ENCODE data around the gene PRKN. TPM values are rescaled to one million over a fixed set of nuclear protein-coding genes. Genes with fewer than 3 reads are reported as not detected.
"Not testable (repeated sequence)": the region's sequence is repeated elsewhere in the genome, so short reads cannot be mapped to it uniquely, and the experiment has no call there.

PRKN gene
- polyA plus RNA-seq, 3 donors: 0.41 to 16.8 (median 2.1) TPM

DNA sequence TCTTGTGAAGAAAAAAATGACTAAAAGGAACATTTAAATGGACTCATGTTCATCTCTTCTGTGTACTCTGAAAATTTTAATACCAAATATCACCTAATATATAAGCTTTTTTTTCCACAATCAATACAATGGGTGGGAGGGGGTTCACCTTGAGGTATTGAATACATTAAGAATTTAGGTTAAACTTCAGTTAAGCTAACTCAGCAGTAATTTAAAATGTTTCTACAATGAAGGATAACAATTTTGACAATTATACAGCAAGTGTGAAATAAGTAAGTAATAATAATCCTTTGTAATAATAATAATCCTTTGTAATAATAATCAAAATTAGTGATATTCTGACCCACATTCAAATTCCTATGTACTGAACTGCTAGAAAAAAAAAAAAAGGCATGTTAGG lies 136.0 kb downstream of the PRKN start:
- H3K27ac ChIP-seq (ENCODE audit: low read depth, low read length): no peak overlapping the region

DNA sequence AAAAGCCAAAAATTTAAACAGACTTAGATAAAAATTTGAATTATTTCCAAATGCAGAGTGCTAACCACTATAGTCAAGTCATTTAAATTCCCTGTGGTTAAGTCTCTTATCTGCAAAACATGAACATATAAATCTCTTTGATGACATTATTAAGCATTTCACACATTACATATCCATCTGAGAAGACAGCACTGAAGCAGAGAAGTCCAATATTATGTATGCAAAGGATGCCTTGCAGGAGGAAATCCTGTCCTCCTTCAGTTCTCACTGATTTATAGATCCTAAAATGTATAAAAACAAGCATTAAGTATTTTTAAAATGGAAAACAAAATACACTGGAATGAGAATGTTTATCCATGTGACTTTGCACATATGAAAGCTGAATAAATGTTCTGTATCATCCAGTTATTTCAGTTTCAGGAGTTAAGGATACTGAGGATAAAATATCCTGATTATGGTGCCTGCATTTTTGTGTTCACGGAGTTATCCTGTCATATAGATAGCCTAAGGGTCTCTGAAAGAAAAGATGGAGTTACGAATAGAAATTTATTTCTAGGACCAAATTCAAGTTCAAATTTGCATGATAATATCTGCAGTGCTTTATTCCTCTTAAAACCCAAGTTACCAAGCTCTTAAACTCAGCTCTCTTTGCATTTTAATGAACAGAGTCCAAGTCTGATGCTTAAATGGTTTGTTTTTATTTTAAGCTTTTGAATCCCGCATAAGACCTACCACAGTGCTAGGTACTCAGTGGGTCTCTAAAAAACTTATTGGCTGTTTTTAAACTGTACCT lies 145.4 kb downstream of the PRKN start:
- no peak overlapping the region for H3K27ac ChIP-seq (ENCODE audit: low read depth, low read length)
- 85 to 93% (median 90%) methylated on average over 3 of the region's 3 CpGs for whole genome bisulfite sequencing, 3 donors

DNA sequence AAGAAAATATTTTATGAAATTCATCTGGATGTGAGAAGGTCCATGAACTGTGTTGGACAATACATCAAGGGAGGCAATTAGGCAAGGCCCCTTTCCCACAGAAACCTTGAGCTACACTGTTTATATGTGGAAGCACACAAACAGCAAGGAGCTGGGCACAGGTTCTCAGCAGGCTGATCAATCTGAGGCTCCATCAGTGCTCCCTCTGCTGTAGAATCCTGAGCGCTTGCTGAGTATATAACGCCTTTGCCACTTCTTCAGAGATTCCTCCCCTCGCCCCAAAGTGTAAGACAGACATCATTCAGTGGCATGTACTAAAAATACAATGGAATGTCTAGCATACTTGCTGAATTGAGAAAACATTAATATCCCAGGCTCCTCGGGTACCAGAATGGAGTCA lies 146.9 kb downstream of the PRKN start:
- 85 to 92% (median 90%) methylated on average over 4 of the region's 4 CpGs for WGBS, 3 donors
- H3K27ac ChIP-seq (ENCODE audit: low read depth, low read length): no peak overlapping the region

DNA sequence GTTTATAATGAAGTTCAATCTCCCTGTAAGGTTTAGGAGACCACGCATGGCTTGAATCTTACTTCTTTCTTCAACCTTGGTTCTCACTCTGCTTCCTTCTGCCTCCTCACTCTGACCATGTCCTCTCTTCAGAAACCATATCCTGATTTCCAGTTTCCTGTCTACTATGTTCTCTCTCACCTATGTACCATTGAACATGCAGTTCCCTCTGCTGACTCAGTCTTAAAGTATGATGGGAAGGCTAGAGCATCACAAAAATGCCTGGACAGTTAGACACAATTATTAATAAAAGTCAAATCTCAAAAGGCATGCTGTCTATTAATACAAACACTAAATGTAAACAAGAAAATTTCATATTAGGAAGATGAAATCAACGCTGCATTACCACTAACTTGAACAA lies 151.6 kb downstream of the PRKN start:
- 92 to 99% (median 99%) methylated on average over 2 of the region's 2 CpGs for whole genome bisulfite sequencing, 3 donors
- H3K27ac ChIP-seq (ENCODE audit: low read depth, low read length): no peak overlapping the region

DNA sequence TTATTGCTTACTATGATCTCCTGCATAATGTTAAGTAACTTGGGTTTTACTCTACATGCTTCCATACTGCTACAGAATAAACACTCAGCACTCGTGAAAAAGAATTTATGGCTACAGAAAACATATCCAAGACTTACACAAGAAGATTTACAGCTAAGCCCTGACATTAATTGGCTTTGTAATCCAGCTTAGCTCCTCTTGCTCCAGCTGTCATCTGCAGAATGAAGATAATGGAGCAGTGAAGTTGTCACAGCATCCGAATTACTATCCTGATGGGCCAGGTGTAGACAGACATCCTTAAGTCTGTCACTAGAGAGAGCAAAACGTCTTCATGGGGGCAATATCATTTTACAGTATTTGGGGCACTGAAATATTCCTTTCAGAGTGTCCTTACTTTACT lies 155.3 kb downstream of the PRKN start:
- WGBS, 3 donors: 41 to 61% (median 50%) methylated on average over 3 of the region's 3 CpGs
- H3K27ac ChIP-seq (ENCODE audit: low read depth, low read length): no peak overlapping the region

DNA sequence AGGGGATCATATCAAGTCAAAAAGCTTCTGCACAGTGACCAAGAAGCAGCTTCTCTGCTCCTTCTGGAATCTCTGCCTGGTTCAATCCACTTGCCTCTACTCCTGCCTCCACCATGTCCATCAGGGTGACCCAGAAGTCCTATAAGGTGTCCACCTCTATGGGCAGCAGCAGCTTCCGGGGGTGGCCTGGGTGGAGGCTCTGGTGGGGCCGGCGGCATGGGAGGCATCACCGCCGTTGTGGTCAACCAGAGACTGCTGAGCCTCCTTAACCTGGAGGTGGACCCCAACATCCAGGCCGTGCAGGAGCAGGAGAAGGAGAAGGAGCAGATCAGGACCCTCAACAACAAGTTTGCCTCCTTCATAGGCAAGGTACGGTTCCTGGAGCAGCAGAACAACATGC lies 159.3 kb downstream of the PRKN start:
- H3K27ac ChIP-seq (ENCODE audit: low read depth, low read length): no peak overlapping the region
- 96% methylated on average over 7 of the region's 7 CpGs for WGBS, 3 donors

DNA sequence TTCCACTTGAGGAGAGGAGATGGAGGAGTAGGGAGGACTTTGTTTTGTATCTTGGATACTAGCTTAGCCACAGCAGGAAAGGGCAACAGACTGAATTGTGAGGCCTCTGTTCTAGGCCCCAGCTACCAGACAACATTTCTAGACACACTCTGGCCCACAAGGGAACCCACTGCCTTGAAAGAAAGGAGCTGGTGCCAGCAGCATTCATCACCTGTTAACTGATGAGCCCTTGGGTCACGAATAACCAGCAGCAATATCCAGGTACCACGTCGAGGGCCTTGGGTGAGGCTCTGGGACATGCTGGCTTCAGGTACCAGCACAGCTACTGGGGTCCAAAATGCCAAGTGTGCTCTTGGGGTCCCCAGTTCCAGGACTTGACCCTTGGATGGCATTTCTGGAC lies 165.5 kb downstream of the PRKN start:
- WGBS, 3 donors: 94 to 96% (median 96%) methylated on average over 3 of the region's 3 CpGs
- no peak overlapping the region for H3K27ac ChIP-seq (ENCODE audit: low read depth, low read length)

DNA sequence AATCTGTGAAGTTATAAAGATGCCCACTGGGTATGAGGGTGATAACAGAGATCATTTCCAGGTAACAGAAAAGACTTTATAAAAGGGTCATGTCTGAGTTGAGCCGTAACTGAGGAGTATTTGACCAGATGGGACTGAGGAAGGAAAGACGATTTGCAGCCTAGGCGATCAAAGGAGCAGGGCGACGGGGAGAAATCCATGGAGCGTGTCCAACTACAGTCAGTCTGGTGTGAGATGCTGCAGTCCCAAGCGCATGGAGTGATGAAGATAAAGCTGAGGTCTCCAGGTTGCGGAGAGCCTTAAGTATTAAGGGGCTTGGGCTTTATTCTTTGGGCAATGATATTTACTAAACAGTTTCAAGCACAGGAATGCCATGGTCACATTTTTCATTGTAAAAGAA lies 166.7 kb downstream of the PRKN start:
- WGBS, 3 donors: 90 to 94% (median 90%) methylated on average over 8 of the region's 8 CpGs
- no peak overlapping the region for H3K27ac ChIP-seq (ENCODE audit: low read depth, low read length)

DNA sequence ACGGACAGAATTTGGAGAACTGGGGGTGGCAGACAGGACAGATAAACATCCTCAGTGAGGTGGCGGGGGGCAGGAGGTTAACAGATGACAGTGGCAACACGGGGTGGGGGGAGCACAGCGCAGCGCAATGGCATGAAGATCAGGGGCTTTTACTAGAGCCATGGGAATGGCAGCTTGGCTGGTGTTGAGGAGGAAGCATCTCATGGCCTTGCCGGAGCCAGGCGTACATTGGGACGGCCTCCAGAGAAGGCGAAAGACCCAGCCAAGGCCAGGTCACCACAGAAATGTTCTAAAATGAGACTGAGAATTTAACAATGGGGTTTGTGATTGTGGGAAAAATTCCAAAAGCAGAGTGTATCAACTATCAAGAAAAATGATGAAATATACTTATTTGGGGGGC lies 173.0 kb downstream of the PRKN start:
- 87 to 96% (median 91%) methylated on average over 9 of the region's 9 CpGs for WGBS, 3 donors
- no peak overlapping the region for H3K27ac ChIP-seq (ENCODE audit: low read depth, low read length)

DNA sequence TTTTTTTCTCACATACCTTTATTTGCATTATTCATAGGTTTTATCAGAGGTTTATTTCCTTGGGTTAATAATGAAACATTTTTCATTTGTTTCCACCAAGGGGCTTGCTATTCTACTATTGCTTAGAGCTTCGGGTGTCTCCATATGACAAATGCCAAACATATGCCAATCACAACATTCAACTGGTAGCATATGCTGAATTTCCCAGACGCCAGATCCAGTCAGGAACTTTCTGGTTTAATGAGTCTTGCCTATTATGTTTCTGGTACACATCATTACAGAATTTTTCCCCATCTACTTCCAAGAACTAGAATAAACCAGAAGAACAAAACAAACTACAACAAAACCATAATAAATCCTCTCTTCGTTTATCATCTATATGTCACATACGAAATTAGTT lies 180.7 kb downstream of the PRKN start:
- no peak overlapping the region for H3K27ac ChIP-seq (ENCODE audit: low read depth, low read length)

DNA sequence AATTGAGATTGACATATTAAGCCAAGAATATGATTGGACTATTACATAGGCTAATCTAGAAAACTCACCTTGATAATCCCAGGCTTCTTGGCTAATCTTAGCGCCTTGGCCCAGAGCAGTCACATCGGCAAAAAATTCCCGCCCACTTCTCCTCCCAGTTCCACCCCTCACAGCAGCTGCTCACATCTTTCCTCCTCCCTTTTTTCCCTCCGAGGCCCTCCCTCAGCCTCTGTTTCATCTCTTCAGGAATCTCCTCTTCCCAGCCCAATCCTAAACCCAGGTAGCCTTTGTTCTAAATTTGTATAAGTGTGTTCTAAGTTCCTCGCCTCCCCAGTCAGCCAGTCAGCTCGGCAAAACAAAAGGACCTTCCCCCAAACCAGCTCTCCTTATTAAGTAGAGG lies 184.3 kb downstream of the PRKN start:
- 84 to 92% (median 89%) methylated on average over 6 of the region's 6 CpGs for WGBS, 3 donors
- no peak overlapping the region for H3K27ac ChIP-seq (ENCODE audit: low read depth, low read length)

More for the DNA sequence above, 180.7 kb downstream of the PRKN start:
- 42 to 88% (median 80%) methylated on average over 4 of the region's 4 CpGs for WGBS, 3 donors

DNA sequence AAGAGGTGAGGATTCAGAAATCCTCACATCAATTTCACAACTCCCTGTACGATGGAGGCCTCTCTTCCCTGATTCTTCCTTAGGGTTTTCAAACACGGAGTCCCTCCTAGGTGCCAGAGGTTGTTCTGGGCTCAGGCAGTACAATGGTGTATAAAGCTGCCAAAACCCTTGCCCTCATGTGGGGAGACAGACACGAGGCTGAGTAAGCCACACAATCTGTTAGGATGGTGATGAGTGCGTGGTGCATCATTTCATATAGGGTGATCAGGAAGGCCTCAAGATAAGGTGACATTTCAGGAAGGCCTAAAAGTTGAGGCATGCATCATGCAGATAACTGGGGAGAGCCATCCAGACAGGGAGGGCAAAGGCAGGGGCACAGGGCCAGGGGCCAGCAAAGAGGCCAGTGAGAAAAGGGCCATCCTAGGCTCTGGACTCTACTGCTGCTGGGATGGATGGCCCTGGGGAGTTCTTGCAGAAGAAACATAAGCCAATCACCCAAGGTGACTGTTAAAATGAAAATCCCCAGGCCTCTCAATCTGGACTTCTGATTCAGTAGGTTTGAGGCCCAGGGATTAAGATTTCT lies 186.5 kb downstream of the PRKN start:
- H3K27ac ChIP-seq (ENCODE audit: low read depth, low read length): no peak overlapping the region
- 86 to 94% (median 92%) methylated on average over 4 of the region's 4 CpGs for WGBS, 3 donors

DNA sequence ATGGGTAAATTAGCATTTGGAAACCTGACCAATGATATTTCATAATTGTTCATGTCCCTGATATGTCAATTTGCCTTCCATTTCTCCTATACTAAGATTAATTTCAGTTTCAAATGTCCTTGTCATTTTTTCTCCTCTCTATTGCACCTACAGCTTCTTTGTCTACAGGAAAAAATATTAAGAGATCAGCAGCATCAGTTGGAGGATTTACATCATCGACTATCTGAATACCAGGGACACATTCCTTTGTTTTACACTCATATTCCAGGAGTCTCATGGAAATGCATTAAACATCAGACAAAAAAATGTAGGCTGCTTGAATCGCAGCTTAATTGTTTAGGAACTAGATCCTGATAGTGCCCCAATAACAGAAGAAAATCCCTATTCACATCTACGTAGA lies 188.2 kb downstream of the PRKN start:
- H3K27ac ChIP-seq (ENCODE audit: low read depth, low read length): no peak overlapping the region
- 71 to 85% (median 83%) methylated on average over 3 of the region's 3 CpGs for WGBS, 3 donors

DNA sequence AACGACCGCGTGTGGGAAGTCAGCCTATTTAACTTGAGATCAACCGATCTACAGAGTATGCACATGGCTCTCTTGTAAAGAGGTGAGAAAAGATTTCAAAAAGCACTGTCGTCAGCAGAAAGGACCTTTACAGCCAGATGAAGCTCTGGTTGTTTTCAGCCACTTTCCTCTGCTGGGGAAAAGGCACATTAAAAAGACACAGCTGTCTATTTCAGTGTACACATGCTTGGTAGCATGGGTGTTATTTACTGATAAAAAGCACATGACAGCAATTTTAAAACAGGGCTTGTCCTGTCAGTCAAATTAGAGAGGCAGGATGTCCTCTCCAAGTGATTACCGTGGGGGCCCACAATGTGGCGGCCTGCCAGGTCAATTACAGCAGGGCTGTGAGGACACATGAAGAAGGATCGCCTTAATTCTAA lies 188.9 kb downstream of the PRKN start:
- no peak overlapping the region for H3K27ac ChIP-seq (ENCODE audit: low read depth, low read length)
- 39 to 59% (median 49%) methylated on average over 8 of the region's 8 CpGs for WGBS, 3 donors

DNA sequence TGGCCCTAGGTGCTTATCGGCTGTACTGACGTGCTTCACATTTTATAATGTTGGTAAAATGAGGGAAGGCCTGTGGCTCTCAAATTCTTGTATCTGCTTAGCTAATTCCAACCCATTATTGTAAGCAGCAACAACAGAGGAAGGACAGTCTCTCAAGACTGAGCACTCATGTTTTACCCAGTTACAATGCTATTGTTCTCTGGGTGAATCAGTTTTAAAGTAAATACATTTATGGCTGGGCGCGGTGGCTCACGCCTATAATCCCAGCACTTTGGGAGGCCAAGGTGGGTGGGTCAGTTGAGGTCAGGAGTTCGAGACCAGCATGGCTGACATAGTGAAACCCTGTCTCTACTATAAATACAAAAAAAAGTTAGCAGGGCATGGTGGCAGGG lies 194.6 kb downstream of the PRKN start:
- 76 to 90% (median 82%) methylated on average over 6 of the region's 6 CpGs for WGBS, 3 donors
- no peak overlapping the region for H3K27ac ChIP-seq (ENCODE audit: low read depth, low read length)

DNA sequence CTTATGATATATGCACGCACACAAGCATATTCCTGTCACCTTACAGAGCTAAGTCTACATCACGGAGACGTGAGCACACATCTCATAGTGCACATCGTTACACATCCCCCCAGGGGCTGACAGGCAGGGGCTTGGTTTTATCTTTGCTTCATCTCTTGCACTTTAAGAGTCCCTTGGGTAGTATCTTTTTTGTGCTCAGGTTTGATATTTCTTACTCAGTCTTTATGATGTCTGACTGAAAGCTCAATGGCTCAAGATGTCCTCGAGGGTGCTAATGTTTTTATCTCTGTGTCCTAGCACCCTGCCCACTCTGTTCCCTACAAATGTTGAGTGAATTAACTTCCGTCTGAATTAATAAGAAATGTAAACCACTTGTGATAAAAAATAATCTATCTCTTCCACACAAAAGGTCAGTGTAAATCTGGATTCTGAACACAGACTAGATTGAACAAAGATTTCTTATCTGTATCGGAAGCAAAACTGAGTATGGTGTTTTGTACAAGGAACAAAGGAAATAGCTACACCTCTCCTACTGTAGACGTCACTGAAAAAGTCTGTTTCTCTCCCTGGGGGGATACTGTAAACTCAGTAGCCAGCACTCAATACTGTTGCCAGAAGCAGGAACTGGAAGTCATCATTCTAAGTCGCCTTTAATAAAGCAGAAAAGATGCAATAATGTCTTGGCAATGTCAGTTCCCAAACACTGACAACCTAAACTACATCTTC lies 195.1 kb downstream of the PRKN start:
- 63 to 74% (median 73%) methylated on average over 9 of the region's 9 CpGs for WGBS, 3 donors
- H3K27ac ChIP-seq (ENCODE audit: low read depth, low read length): no peak overlapping the region

DNA sequence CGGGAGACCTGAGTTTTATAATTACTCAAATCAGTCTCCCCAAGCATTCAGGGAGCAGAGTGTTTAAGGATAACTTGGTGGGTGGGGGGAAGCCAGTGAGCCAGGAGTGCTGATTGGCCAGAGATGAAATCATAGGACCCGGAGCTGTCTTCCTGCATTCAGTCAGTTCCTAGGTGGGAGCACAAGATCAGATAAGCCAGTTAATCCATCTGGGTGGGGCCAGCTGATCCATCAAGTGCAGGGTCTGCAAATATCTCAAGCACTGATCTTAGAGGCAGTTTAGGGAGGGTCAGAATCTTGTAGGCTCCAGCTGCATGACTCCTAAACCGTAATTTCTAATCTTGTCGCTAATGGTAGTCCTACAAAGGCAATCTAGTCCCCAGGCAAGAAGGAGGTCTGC lies 196.2 kb downstream of the PRKN start:
- H3K27ac ChIP-seq (ENCODE audit: low read depth, low read length): not testable (repeated sequence)
- whole genome bisulfite sequencing, 3 donors: 89 to 93% (median 90%) methylated on average over 4 of the region's 4 CpGs

DNA sequence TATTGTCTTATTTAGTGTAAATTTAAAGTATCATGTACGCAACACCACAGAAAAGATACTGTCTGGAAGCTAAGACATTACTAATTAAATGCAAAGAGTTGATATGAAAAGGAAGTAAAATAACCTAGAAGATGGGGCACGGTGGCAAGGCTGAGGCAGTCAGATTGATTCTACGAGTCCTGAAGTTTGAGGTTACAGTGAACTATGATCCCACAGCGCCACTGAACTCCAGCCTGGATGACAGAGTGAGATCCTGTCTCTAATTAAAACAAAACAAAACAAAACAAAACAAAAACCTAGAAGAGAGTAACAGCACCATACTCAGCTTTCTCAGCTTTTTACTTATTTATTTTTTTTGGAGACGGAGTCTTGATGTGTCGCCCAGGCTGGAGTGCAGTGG lies 199.0 kb downstream of the PRKN start:
- 74 to 86% (median 84%) methylated on average over 6 of the region's 6 CpGs for WGBS, 3 donors
- no peak overlapping the region for H3K27ac ChIP-seq (ENCODE audit: low read depth, low read length)

DNA sequence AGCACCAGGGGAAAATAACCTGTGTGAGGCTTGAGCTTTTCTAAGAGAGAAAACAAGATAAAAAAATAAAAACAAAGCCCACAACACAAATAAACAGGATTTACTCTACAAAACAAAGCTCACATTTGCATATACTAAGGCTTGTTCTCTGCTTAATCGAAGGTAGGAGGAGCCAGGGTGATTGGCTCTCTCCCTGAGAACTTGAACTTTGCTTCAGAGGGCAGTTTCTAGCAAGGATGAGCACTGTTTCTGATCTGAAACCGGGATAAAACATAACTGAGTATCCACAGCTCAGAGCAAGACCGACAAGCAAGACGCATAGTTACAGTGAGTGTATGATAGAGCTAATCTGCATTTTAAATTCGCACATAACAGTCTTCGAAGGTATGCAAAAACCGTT lies 200.6 kb downstream of the PRKN start:
- 77 to 84% (median 80%) methylated on average over 7 of the region's 7 CpGs for WGBS, 3 donors

DNA sequence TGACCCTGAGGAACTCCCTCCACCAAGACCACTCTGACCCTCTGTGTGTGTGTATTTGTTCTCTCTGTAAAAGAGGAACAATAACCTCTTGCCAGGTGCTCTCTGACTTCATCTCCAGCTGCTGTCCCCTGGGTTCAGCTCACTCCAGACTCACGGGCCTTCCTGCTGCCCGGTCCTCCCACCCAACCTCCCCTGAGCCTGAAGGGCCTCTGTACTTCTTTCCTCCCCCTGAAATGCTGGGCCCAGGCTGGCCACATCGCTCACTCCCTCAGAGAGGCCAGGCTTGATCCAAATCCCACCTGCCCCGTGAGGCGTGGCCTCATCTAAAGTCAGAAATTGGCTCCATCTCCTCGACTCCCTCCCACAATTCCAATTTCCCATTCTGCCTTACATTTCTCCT lies 202.4 kb downstream of the PRKN start:
- H3K27ac ChIP-seq (ENCODE audit: low read depth, low read length): no peak overlapping the region
- 83 to 86% (median 84%) methylated on average over 6 of the region's 6 CpGs for WGBS, 3 donors

More for the DNA sequence above, 200.6 kb downstream of the PRKN start:
- no peak overlapping the region for H3K27ac ChIP-seq (ENCODE audit: low read depth, low read length)

All from adipose tissue (tissue), 3 donors.